Activated CD4-positive, alpha-beta memory T cell treated with anti-CD3 and anti-CD28 coated beads, Interleukin-2, amount 10 ng/mL, durations not matched to agents 7 days and 5 days (primary cell): Measurements from ENCODE around the gene ASCL1. TPM values are rescaled to one million over a fixed set of nuclear protein-coding genes. Genes with fewer than 3 reads are reported as not detected.

ENCODE experiments used
- total RNA-seq, 2 experiments: library from RNA; stranded (reverse); gene quantifications; one replicate each; pipeline ENCODE4 v1.2.3, GENCODE V29; 2021

The ASCL1 gene
- total RNA-seq, 2 experiments from 2014 or later, result not detected

Other genes with a start within 250 kb of the ASCL1 start
- gene PAH, start 40.4 kb upstream of the ASCL1 start, total RNA-seq, result not detected